ENCODE data around the gene FOXN1. TPM values are rescaled to one million over a fixed set of nuclear protein-coding genes. Genes with fewer than 3 reads are reported as not detected.

FOXN1 gene
- total and polyA plus RNA-seq, 2 of the 13 experiments (the other 11 are each of a cell fraction or from before 2014, with no cell fraction given) = 0.01 TPM; not detected in 1

DNA sequence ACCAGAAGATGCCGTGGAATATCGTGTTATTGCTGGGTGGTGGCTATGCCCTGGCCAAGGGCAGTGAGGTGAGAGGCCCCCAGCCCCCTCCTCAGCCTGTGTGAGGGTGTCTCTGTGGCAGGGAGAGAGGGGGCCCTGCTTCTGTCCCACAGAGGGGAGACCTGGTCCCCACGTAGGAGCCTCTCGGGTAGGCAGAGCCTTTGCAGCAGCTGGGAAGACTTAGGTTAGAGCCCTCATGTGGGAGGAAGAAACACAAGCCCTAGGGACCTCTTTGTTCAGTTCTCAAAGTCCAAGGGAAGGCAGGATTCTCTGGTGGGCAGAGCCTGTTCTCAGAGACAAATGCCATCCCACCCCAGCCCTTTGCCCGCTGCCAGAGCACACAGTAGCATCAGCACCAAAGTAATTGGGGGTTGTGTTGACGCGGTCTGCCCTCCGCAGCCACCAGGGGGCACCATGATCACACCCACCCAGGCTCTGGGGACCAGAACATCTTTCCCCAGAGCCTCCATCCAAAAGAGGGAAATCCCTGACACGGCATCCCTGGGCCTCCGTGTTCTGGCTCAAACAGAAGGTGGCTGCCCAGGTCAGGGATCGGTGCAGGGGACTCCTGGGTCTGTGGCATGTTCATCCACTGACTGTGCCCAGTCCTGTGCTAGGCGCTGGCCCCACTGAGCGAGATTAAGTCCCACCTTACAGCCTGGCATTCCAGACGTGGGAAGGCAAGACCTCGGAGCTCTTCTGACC lies 11.5 kb upstream of the FOXN1 start (continued):
- peak; percentile 94 for TF ChIP-seq STAG1 (CRISPR knock-in tag; IDR thresholded peaks at IDR 0.05)
- TF ChIP-seq, protein P1, sequence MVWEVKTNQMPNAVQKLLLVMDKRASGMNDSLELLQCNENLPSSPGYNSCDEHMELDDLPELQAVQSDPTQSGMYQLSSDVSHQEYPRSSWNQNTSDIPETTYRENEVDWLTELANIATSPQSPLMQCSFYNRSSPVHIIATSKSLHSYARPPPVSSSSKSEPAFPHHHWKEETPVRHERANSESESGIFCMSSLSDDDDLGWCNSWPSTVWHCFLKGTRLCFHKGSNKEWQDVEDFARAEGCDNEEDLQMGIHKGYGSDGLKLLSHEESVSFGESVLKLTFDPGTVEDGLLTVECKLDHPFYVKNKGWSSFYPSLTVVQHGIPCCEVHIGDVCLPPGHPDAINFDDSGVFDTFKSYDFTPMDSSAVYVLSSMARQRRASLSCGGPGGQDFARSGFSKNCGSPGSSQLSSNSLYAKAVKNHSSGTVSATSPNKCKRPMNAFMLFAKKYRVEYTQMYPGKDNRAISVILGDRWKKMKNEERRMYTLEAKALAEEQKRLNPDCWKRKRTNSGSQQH (CRISPR knock-in tag; IDR thresholded peaks at IDR 0.05; ENCODE audit: low read depth) = 0 out of 2 replicates have a peak, but pooled peaks have one; percentile 50
- TF ChIP-seq ZNF891 (CRISPR knock-in tag; IDR thresholded peaks at IDR 0.05) = no peak
- peak; percentile 54; the same call in 1 of the 2 replicates for TF ChIP-seq ZNF556 (CRISPR knock-in tag; IDR thresholded peaks at IDR 0.05; ENCODE audit: borderline replicate concordance)
- TF ChIP-seq ZNF691 (CRISPR knock-in tag; IDR thresholded peaks at IDR 0.05; ENCODE audit: borderline replicate concordance, low read depth) = peak; percentile 46; the same call in 1 of the 2 replicates
- no peak for TF ChIP-seq EP300 (IDR thresholded peaks at IDR 0.05; ENCODE audit: low read depth in 2 of 2, low read length in 2 of 2)
- no peak for TF ChIP-seq EP300 (CRISPR knock-in tag; IDR thresholded peaks at IDR 0.05; ENCODE audit: borderline replicate concordance)
- peak; percentile 52; the same call in 1 of the 2 replicates for TF ChIP-seq ZNF788 (CRISPR knock-in tag; IDR thresholded peaks at IDR 0.05; ENCODE audit: borderline replicate concordance)
- no peak for TF ChIP-seq ZNF644 (CRISPR knock-in tag; IDR thresholded peaks at IDR 0.05; ENCODE audit: low read depth)
- TF ChIP-seq, protein P2, sequence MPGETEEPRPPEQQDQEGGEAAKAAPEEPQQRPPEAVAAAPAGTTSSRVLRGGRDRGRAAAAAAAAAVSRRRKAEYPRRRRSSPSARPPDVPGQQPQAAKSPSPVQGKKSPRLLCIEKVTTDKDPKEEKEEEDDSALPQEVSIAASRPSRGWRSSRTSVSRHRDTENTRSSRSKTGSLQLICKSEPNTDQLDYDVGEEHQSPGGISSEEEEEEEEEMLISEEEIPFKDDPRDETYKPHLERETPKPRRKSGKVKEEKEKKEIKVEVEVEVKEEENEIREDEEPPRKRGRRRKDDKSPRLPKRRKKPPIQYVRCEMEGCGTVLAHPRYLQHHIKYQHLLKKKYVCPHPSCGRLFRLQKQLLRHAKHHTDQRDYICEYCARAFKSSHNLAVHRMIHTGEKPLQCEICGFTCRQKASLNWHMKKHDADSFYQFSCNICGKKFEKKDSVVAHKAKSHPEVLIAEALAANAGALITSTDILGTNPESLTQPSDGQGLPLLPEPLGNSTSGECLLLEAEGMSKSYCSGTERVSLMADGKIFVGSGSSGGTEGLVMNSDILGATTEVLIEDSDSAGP (CRISPR knock-in tag; IDR thresholded peaks at IDR 0.05; ENCODE audit: borderline replicate concordance) = 0 out of 2 replicates have a peak, but pooled peaks have one; percentile 24
- TF ChIP-seq MAZ (IDR thresholded peaks at IDR 0.05; ENCODE audit: borderline replicate concordance, low read depth, low read length) = no peak
- 0 out of 2 replicates have a peak, but pooled peaks have one; percentile 47 for TF ChIP-seq MAZ (CRISPR knock-in tag; IDR thresholded peaks at IDR 0.05; ENCODE audit: low read depth)
- TF ChIP-seq CREM (IDR thresholded peaks at IDR 0.05) = peak; percentile 25; the same call in 1 of the 2 replicates
- no peak for TF ChIP-seq CREM (CRISPR knock-in tag; IDR thresholded peaks at IDR 0.05)
- TF ChIP-seq PITX1 (CRISPR knock-in tag; IDR thresholded peaks at IDR 0.05) = peak; percentile 22; the same call in 1 of the 2 replicates
- TF ChIP-seq, protein P3, sequence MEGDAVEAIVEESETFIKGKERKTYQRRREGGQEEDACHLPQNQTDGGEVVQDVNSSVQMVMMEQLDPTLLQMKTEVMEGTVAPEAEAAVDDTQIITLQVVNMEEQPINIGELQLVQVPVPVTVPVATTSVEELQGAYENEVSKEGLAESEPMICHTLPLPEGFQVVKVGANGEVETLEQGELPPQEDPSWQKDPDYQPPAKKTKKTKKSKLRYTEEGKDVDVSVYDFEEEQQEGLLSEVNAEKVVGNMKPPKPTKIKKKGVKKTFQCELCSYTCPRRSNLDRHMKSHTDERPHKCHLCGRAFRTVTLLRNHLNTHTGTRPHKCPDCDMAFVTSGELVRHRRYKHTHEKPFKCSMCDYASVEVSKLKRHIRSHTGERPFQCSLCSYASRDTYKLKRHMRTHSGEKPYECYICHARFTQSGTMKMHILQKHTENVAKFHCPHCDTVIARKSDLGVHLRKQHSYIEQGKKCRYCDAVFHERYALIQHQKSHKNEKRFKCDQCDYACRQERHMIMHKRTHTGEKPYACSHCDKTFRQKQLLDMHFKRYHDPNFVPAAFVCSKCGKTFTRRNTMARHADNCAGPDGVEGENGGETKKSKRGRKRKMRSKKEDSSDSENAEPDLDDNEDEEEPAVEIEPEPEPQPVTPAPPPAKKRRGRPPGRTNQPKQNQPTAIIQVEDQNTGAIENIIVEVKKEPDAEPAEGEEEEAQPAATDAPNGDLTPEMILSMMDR (CRISPR knock-in tag; IDR thresholded peaks at IDR 0.05) = peak; percentile 94
- TF ChIP-seq, protein P4, sequence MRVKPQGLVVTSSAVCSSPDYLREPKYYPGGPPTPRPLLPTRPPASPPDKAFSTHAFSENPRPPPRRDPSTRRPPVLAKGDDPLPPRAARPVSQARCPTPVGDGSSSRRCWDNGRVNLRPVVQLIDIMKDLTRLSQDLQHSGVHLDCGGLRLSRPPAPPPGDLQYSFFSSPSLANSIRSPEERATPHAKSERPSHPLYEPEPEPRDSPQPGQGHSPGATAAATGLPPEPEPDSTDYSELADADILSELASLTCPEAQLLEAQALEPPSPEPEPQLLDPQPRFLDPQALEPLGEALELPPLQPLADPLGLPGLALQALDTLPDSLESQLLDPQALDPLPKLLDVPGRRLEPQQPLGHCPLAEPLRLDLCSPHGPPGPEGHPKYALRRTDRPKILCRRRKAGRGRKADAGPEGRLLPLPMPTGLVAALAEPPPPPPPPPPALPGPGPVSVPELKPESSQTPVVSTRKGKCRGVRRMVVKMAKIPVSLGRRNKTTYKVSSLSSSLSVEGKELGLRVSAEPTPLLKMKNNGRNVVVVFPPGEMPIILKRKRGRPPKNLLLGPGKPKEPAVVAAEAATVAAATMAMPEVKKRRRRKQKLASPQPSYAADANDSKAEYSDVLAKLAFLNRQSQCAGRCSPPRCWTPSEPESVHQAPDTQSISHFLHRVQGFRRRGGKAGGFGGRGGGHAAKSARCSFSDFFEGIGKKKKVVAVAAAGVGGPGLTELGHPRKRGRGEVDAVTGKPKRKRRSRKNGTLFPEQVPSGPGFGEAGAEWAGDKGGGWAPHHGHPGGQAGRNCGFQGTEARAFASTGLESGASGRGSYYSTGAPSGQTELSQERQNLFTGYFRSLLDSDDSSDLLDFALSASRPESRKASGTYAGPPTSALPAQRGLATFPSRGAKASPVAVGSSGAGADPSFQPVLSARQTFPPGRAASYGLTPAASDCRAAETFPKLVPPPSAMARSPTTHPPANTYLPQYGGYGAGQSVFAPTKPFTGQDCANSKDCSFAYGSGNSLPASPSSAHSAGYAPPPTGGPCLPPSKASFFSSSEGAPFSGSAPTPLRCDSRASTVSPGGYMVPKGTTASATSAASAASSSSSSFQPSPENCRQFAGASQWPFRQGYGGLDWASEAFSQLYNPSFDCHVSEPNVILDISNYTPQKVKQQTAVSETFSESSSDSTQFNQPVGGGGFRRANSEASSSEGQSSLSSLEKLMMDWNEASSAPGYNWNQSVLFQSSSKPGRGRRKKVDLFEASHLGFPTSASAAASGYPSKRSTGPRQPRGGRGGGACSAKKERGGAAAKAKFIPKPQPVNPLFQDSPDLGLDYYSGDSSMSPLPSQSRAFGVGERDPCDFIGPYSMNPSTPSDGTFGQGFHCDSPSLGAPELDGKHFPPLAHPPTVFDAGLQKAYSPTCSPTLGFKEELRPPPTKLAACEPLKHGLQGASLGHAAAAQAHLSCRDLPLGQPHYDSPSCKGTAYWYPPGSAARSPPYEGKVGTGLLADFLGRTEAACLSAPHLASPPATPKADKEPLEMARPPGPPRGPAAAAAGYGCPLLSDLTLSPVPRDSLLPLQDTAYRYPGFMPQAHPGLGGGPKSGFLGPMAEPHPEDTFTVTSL (CRISPR knock-in tag; IDR thresholded peaks at IDR 0.05; ENCODE audit: borderline replicate concordance) = no peak

Measured in HepG2 (cell line).